ENCODE data around the gene ASIP.

ASIP gene

GRCh38 chr20:34233687-34234086, 7.5 kb upstream of the ASIP start:
- Histone ChIP-seq H3K27ac (ENCODE audit: low read depth, low read length) (no peak overlapping the region), H3K36me3 (ENCODE audit: control insufficient read depth, low read length) (no peaks in the 10 kb centered on the region), H3K4me3 (ENCODE audit: low read length) (no peak overlapping the region), H3F3A (ENCODE audit: control insufficient read depth, insufficient read depth) (no peaks in the 10 kb centered on the region), H3K27me3 (ENCODE audit: control insufficient read depth, low read length) (no peaks in the 10 kb centered on the region), H3K4me2 (ENCODE audit: low read length) (no peak overlapping the region), H3K9me2 (replicated peaks; ENCODE audit: control insufficient read depth, low read length) (no peaks in the 10 kb centered on the region), H3K4me1 (ENCODE audit: control insufficient read depth, low read length) (no peaks in the 10 kb centered on the region), H3K9me3 (ENCODE audit: control insufficient read depth, insufficient read depth, low read length) (peaks cover 9% of the 10 kb centered on the region; the same call in 1 of the 2 replicates), H3K79me2 (ENCODE audit: control insufficient read depth, low read length) (no peaks in the 10 kb centered on the region), H4K20me1 (ENCODE audit: control insufficient read depth, insufficient read depth, low read depth, low read length) (no peaks in the 10 kb centered on the region)
- TF ChIP-seq EZH2phosphoT487 (IDR thresholded peaks at IDR 0.05; ENCODE audit: borderline replicate concordance, low read length), result no peak
- TF ChIP-seq, protein P1, sequence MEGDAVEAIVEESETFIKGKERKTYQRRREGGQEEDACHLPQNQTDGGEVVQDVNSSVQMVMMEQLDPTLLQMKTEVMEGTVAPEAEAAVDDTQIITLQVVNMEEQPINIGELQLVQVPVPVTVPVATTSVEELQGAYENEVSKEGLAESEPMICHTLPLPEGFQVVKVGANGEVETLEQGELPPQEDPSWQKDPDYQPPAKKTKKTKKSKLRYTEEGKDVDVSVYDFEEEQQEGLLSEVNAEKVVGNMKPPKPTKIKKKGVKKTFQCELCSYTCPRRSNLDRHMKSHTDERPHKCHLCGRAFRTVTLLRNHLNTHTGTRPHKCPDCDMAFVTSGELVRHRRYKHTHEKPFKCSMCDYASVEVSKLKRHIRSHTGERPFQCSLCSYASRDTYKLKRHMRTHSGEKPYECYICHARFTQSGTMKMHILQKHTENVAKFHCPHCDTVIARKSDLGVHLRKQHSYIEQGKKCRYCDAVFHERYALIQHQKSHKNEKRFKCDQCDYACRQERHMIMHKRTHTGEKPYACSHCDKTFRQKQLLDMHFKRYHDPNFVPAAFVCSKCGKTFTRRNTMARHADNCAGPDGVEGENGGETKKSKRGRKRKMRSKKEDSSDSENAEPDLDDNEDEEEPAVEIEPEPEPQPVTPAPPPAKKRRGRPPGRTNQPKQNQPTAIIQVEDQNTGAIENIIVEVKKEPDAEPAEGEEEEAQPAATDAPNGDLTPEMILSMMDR (IDR thresholded peaks at IDR 0.05; ENCODE audit: low read depth, low read length, poor library complexity, severe bottlenecking), result no peak

DNA sequence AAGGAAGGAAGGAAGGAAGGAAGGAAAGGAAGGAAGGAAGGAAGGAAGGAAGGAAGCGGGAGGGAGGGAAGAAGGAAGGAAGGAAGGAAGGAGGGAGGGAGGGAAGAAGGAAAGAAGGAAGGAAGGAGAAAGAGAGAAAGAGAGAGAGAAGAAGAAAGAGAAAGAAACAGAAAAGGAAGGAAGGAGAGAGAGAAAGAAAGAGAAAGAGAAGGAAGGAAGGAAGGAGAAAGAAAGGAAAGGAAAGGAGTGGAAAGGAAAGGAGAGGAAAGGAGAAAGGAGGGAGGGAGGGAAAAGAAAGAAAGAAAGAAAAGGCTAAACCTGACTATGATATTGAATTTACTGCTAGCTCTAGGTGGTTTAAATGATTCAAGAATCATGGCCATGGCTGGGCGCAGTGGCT, 5.3 kb upstream of the ASIP start:
- no peak overlapping the region for H3K4me2 ChIP-seq (ENCODE audit: low read length)
- no peaks in the 10 kb centered on the region for H3K36me3 ChIP-seq (ENCODE audit: control insufficient read depth, low read length)
- H3K79me2 ChIP-seq (ENCODE audit: control insufficient read depth, low read length), result no peaks in the 10 kb centered on the region
- peaks cover 3% of the 10 kb centered on the region; the same call in 1 of the 2 replicates for H3F3A ChIP-seq (ENCODE audit: control insufficient read depth, insufficient read depth)
- H3K27me3 ChIP-seq (ENCODE audit: control insufficient read depth, low read length), result no peaks in the 10 kb centered on the region
- H3K9me2 ChIP-seq (replicated peaks; ENCODE audit: control insufficient read depth, low read length), result no peaks in the 10 kb centered on the region
- H3K4me1 ChIP-seq (ENCODE audit: control insufficient read depth, low read length), result peaks cover 14% of the 10 kb centered on the region
- no peak overlapping the region for H3K4me3 ChIP-seq (ENCODE audit: low read length)
- TF ChIP-seq EZH2phosphoT487 (IDR thresholded peaks at IDR 0.05; ENCODE audit: borderline replicate concordance, low read length), result no peak
- TF ChIP-seq, protein P1 (IDR thresholded peaks at IDR 0.05; ENCODE audit: low read depth, low read length, poor library complexity, severe bottlenecking), result no peak
- H4K20me1 ChIP-seq (ENCODE audit: control insufficient read depth, insufficient read depth, low read depth, low read length), result no peaks in the 10 kb centered on the region
- no peak overlapping the region for H3K27ac ChIP-seq (ENCODE audit: low read depth, low read length)
- peaks cover 9% of the 10 kb centered on the region; the same call in 1 of the 2 replicates for H3K9me3 ChIP-seq (ENCODE audit: control insufficient read depth, insufficient read depth, low read length)

- Histone ChIP-seq H3F3A (ENCODE audit: control insufficient read depth, insufficient read depth) (peaks cover 11% of the 10 kb centered on the region), H3K4me1 (ENCODE audit: control insufficient read depth, low read length) (peaks cover 32% of the 10 kb centered on the region), H3K27ac (ENCODE audit: low read depth, low read length) (no peak overlapping the region), H3K9me3 (ENCODE audit: control insufficient read depth, insufficient read depth, low read length) (peaks cover 9% of the 10 kb centered on the region; the same call in 1 of the 2 replicates), H3K4me3 (ENCODE audit: low read length) (no peak overlapping the region), H4K20me1 (ENCODE audit: control insufficient read depth, insufficient read depth, low read depth, low read length) (no peaks in the 10 kb centered on the region), H3K79me2 (ENCODE audit: control insufficient read depth, low read length) (no peaks in the 10 kb centered on the region), H3K4me2 (ENCODE audit: low read length) (no peak overlapping the region), H3K27me3 (ENCODE audit: control insufficient read depth, low read length) (no peaks in the 10 kb centered on the region), H3K36me3 (ENCODE audit: control insufficient read depth, low read length) (no peaks in the 10 kb centered on the region), H3K9me2 (replicated peaks; ENCODE audit: control insufficient read depth, low read length) (no peaks in the 10 kb centered on the region)
- TF ChIP-seq EZH2phosphoT487 (IDR thresholded peaks at IDR 0.05; ENCODE audit: borderline replicate concordance, low read length), result no peak
- TF ChIP-seq, protein P1 (IDR thresholded peaks at IDR 0.05; ENCODE audit: low read depth, low read length, poor library complexity, severe bottlenecking), result no peak
Measured at GRCh38 chr20:34237942-34238341, 3.3 kb upstream of the ASIP start.

Data from DOHH2 (cell line).